HEK293T (cell line): Measurements from ENCODE around the gene ADGRB3.

Source experiments
- ARNT ChIP-seq: fragments of 450-650 bp; IDR thresholded peaks from 2 replicates; pipeline ENCODE4 v1.6.1; 2017; ENCODE audit warnings: mild to moderate bottlenecking
- FOXA1 ChIP-seq: fragments of 450-650 bp; IDR thresholded peaks from 2 replicates; pipeline ENCODE4 v1.6.1; 2016; ENCODE audit warnings: mild to moderate bottlenecking
- FOXM1 ChIP-seq: fragments of 450-650 bp; IDR thresholded peaks from 2 replicates; pipeline ENCODE4 v1.6.1; 2017; ENCODE audit warnings: mild to moderate bottlenecking, borderline replicate concordance
- L3MBTL2 ChIP-seq: fragments of 450-650 bp; conservative IDR thresholded peaks from 2 replicates; pipeline ENCODE4 v1.6.1; 2016; ENCODE audit warnings: mild to moderate bottlenecking
- PKNOX1 ChIP-seq: fragments of 450-650 bp; IDR thresholded peaks from 2 replicates; pipeline ENCODE4 v1.6.1; 2016
- SP1 ChIP-seq: fragments of 450-650 bp; IDR thresholded peaks from 2 replicates; pipeline ENCODE4 v1.6.1; 2017
- TARDBP ChIP-seq: fragments of 450-650 bp; IDR thresholded peaks from 2 replicates; pipeline ENCODE4 v1.6.1; 2016
- ZNF384 ChIP-seq: fragments of 450-650 bp; IDR thresholded peaks from 2 replicates; pipeline ENCODE4 v1.6.1; 2016

- TF ChIP-seq ZNF384 (no peak), FOXA1 (no peak), TARDBP (no peak), PKNOX1 (no peak), L3MBTL2 (no peak), FOXM1 (no peak), SP1 (no peak), ARNT (no peak)
Observed at GRCh38 chr6:69261010-69261409, 625.9 kb downstream of the ADGRB3 start.
